Adrenal gland (tissue), 12 donors: Measurements from ENCODE around the gene FBRSL1. TPM values are rescaled to one million over a fixed set of nuclear protein-coding genes. Genes with fewer than 3 reads are reported as not detected.

Experiments
- DNase-seq, 7 donors: peaks; one replicate each; pipeline ENCODE4 v3.0.0-alpha.2; 2019 to 2020
- H3K27ac ChIP-seq, 5 donors: fragments of 200-600 bp; sonication (generic) in 4 of 5; 1 replicate in 3 of 5; 2 replicates in 2 of 5; pipeline versions ENCODE4 v1.5.1 to v1.8.0; 2016 to 2020; ENCODE audit warnings: mild to moderate bottlenecking in 1 of 5
- H3K27me3 ChIP-seq: fragments of 200-600 bp; 2 replicates; pipeline ENCODE4 v1.8.0; 2021
- H3K36me3 ChIP-seq, 2 donors: fragments of 200-600 bp; replicated peaks in 1 of 2; 1 replicate in 1 of 2; 2 replicates in 1 of 2; pipeline versions ENCODE4 v1.5.1 to v1.8.0; 2018 to 2022
- H3K4me1 ChIP-seq, 2 donors: fragments of 200-600 bp; replicated peaks in 1 of 2; 1 replicate in 1 of 2; 2 replicates in 1 of 2; pipeline versions ENCODE4 v1.5.1 to v1.8.0; 2018 to 2021
- H3K4me3 ChIP-seq, 4 donors: fragments of 200-600 bp; sonication (generic) in 3 of 4; one replicate each; pipeline ENCODE4 v1.5.1; 2016 to 2018
- H3K9me3 ChIP-seq, 3 donors: fragments of 200-600 bp; sonication (generic) in 1 of 3; replicated peaks in 1 of 3; 1 replicate in 2 of 3; 2 replicates in 1 of 3; pipeline versions ENCODE4 v1.5.1 to v1.8.0; 2016 to 2021
- CTCF ChIP-seq, 6 experiments: fragments of 450-650 bp in 4 of 6; fragments of 200-600 bp in 2 of 6; sonication (generic) in 1 of 6; IDR thresholded peaks; 1 replicate in 5 of 6; 2 replicates in 1 of 6; pipeline versions ENCODE4 v1.5.1 to v1.8.0; 2016 to 2021; ENCODE audit warnings: antibody characterized with exemption in 6 of 6, mild to moderate bottlenecking in 2 of 6, moderate library complexity in 1 of 6
- POLR2A ChIP-seq, 2 donors: fragments of 450-650 bp; IDR thresholded peaks; one replicate each; pipeline ENCODE4 v1.6.1; 2017; ENCODE audit warnings: antibody characterized with exemption in 2 of 2, mild to moderate bottlenecking in 2 of 2, moderate library complexity in 1 of 2
- WGBS, 4 donors: extraction: QIAGEN DNeasy Blood & Tissue Kit in 2 of 4; methylation state at CpG; one replicate each; pipeline versions ENCODE4 v1.1.5 to v1.1.7; 2013 to 2017; 5-methylcytosine and 5-hydroxymethylcytosine counted together
- intact Hi-C, 2 donors: fragments of 100-400 bp; cut with DNase I; formaldehyde crosslinking; loops; one replicate each; pipeline versions ENCODE4 v1.14.1 to v1.15.0; 2022 to 2023
- polyA plus RNA-seq, 3 donors: library from polyadenylated mRNA; stranded (reverse); fragments of 200-250 nt in 2 of 3; fragments of 350-450 nt in 1 of 3; fragmentation: Illumina TruSeq in 1 of 3; extraction: RNeasy Lipid Tissue Mini Kit (QIAGEN cat#74804) in 1 of 3; gene quantifications; one replicate each; pipeline ENCODE4 v1.2.3, GENCODE V29; 2013 to 2014
- total RNA-seq, 9 donors: library from RNA; depleted of rRNA in 4 of 9; stranded (reverse); fragments of >200 nt in 4 of 9; fragments of 120-200 nt in 1 of 9; fragmentation: NEBNext Ultra II Directional in 1 of 9; extraction: Animal tissue kit (Norgen Biotek cat#: 25700) in 1 of 9; gene quantifications; one replicate each; pipeline versions ENCODE4 v1.1.0 to v1.2.4, GENCODE V29; 2013 to 2023
- donor health status: healthy with polysubstance abuse.
- donor health status: Bipolar disorder and iron deficiency.
- donor health status: DM: yes; HTN: yes; CAD: no.
- donor health status: DM: no; HTN: no; CAD: no.
- donor health status: DM: no; HTN: no; CAD: no.
- donor health status: DM: yes; HTN: yes; CAD: no.

Gene FBRSL1
- total and polyA plus RNA-seq, 12 donors, result 5.3 to 63.8 (median 26.9) TPM

GRCh38 chr12:132469423-132469822 lies 20.5 kb upstream of the FBRSL1 start:
- intact Hi-C loops, result no loop called here
- Histone ChIP-seq H3K4me1 (no peaks in the 10 kb centered on the region), H3K4me3 (no peak overlapping the region), H3K36me3 (no peaks in the 10 kb centered on the region), H3K27me3 (no peaks in the 10 kb centered on the region), H3K27ac (no peak overlapping the region), H3K9me3 (no peaks in the 10 kb centered on the region)
- DNase-seq, result no peak
- TF ChIP-seq POLR2A (IDR thresholded peaks at IDR 0.05) (no peak), CTCF (IDR thresholded peaks at IDR 0.05) (no peak)
- WGBS, 4 donors, result 33 to 56% (median 36%) methylated on average over 8 to 9 of the region's 9 CpGs

- no peak for DNase-seq
- Histone ChIP-seq H3K36me3 (no peaks in the 10 kb centered on the region), H3K27ac (no peak overlapping the region), H3K4me1 (no peaks in the 10 kb centered on the region), H3K9me3 (no peaks in the 10 kb centered on the region), H3K27me3 (no peaks in the 10 kb centered on the region), H3K4me3 (no peak overlapping the region)
- intact Hi-C loops, result no loop called here
- TF ChIP-seq CTCF (IDR thresholded peaks at IDR 0.05) (no peak), POLR2A (IDR thresholded peaks at IDR 0.05) (no peak)
- 0 to 38% (median 17%) methylated on average over 1 to 2 of the region's 3 CpGs for WGBS, 4 donors
These were observed 19.6 kb upstream of the FBRSL1 start for GRCh38 chr12:132470397-132470796.

- Histone ChIP-seq H3K27ac (no peak overlapping the region), H3K4me3 (no peak overlapping the region), H3K4me1 (no peaks in the 10 kb centered on the region), H3K9me3 (no peaks in the 10 kb centered on the region), H3K36me3 (no peaks in the 10 kb centered on the region), H3K27me3 (no peaks in the 10 kb centered on the region)
- intact Hi-C loops, result no loop called here
- DNase-seq, result peak in 2 of 7 donors; percentile 30 to 68
- WGBS, 4 donors, result 54 to 65% (median 59%) methylated on average over 18 of the region's 18 CpGs
- no peak for TF ChIP-seq POLR2A (IDR thresholded peaks at IDR 0.05)
- TF ChIP-seq CTCF (IDR thresholded peaks at IDR 0.05), result no peak
These were observed 18.7 kb upstream of the FBRSL1 start for GRCh38 chr12:132471011-132471857.

GRCh38 chr12:132471858-132472255 lies 18.1 kb upstream of the FBRSL1 start:
- Histone ChIP-seq H3K4me3 (no peak overlapping the region), H3K27ac (no peak overlapping the region), H3K36me3 (no peaks in the 10 kb centered on the region), H3K27me3 (no peaks in the 10 kb centered on the region), H3K9me3 (no peaks in the 10 kb centered on the region), H3K4me1 (no peaks in the 10 kb centered on the region)
- intact Hi-C loops, result no loop called here
- no peak for TF ChIP-seq CTCF (IDR thresholded peaks at IDR 0.05)
- TF ChIP-seq POLR2A (IDR thresholded peaks at IDR 0.05), result no peak
- no peak for DNase-seq
- 80 to 85% (median 81%) methylated on average over 6 to 16 of the region's 16 CpGs for WGBS, 4 donors
